Astrocyte of the spinal cord (primary cell): Measurements from ENCODE around the gene BCKDHB.
"Not testable (repeated sequence)": the region's sequence is repeated elsewhere in the genome, so short reads cannot be mapped to it uniquely, and the experiment has no call there.

Experiments used
- DNase-seq: peaks from one replicate; pipeline ENCODE4 v3.0.0; 2011; ENCODE audit warnings: low read depth, low spot score
- H3K4me3 ChIP-seq: 2 replicates; pipeline ENCODE4 v1.5.1; 2011; ENCODE audit warnings: low read depth, mild to moderate bottlenecking, low read length, moderate library complexity
- CTCF ChIP-seq: IDR thresholded peaks from 2 replicates; pipeline ENCODE4 v1.5.1; 2012; ENCODE audit warnings: low read depth, mild to moderate bottlenecking, low read length, inconsistent platforms
- in situ Hi-C: cut with HindIII; loops from 2 replicates; pipeline ENCODE4 v1.10.0; 2017; ENCODE audit warnings: low sequenced_read_pairs

The BCKDHB gene

DNA sequence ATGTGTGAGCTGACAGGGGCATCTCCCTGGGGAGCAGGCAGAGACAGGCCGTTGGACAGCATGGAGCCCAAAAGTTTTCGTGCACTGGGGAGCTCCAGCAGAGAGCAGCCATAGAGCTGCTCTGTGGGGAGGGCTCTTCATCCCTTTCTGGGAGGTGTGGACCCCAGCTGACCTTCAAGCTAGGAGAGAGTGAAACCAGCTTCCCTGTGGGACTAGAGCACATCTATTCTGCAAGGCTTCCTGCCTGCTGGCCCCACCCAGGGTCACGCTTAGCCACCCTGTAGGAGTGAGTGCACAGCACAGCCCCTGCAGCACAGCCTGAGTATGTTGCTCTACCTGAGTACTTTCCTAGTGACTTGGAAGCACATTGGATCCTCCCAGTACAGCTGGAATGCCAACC, 183.3 kb downstream of the BCKDHB start:
- H3K4me3 ChIP-seq, result no peak overlapping the region
- no peak for TF ChIP-seq CTCF
- no peak for DNase-seq
- in situ Hi-C loops, result no loop called here

GRCh38 chr6:80294531-80294930, 188.1 kb downstream of the BCKDHB start:
- H3K4me3 ChIP-seq, result not testable (repeated sequence)

GRCh38 chr6:80302716-80303115, 196.2 kb downstream of the BCKDHB start:
- no peak overlapping the region for H3K4me3 ChIP-seq
- in situ Hi-C loops, result no loop called here
- TF ChIP-seq CTCF, result no peak
- DNase-seq, result no peak

More at GRCh38 chr6:80294531-80294930, 188.1 kb downstream of the BCKDHB start:
- in situ Hi-C loops, DNase-seq: not testable (repeated sequence)

DNA sequence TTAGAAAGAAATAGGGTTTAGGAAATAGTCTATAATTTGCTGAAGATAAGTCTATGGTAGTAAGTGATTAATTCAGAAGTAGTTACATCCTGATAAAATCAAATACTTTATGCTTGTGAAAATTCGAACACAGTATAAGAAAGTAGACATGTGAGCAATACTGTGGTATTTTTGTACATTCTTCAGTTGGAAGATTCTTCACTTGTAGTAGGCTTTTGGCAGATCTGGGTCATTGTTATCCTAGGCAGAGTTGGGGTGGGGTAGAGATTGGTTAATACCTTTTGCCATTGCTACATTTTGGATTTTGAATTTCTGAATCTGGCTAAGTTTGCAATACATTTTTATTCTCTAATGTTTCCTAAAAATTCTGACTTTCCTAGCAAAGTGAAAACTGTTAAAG, 197.5 kb downstream of the BCKDHB start:
- in situ Hi-C loops, result no loop called here
- DNase-seq, result no peak
- TF ChIP-seq CTCF, result no peak
- H3K4me3 ChIP-seq, result no peak overlapping the region

- in situ Hi-C loops, result no loop called here
- no peak for DNase-seq
- no peak overlapping the region for H3K4me3 ChIP-seq
- TF ChIP-seq CTCF, result no peak
Observed at GRCh38 chr6:80314531-80314930, 208.1 kb downstream of the BCKDHB start.

DNA sequence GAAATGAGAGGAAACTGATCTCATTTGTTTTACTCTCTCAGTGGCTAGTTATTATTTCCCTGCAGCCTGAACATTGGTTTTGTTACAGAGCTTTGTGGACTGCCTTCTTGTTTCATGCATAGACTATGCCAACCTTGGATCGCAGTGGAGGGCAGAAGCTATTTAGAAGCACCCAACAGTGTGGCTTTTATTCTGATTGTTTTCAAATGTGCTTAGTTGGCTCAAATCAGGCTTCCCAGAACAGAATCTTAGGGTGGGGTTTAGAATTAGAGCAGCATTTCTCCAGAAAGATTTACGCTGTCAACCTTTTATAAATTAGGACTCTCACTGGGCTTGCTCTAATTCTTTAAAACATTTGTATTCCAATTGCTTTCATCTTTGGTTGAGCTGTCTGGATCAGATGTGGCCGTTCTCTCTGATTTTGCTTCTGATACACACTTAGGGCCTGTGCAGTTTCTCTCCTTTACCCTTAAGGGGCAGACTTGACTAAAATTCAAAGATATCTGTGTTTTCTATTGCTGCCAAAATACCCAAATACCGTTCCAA, 210.3 kb downstream of the BCKDHB start:
- in situ Hi-C loops, result no loop called here
- H3K4me3 ChIP-seq, result no peak overlapping the region
- TF ChIP-seq CTCF, result peak; percentile 27
- no peak for DNase-seq

- in situ Hi-C loops, result no loop called here
- H3K4me3 ChIP-seq, result no peak overlapping the region
- DNase-seq, result no peak
- no peak for TF ChIP-seq CTCF
Observed at GRCh38 chr6:80319196-80319595, 212.7 kb downstream of the BCKDHB start.
